ENCODE measurements around the gene ZDHHC8.

Gene ZDHHC8

DNA sequence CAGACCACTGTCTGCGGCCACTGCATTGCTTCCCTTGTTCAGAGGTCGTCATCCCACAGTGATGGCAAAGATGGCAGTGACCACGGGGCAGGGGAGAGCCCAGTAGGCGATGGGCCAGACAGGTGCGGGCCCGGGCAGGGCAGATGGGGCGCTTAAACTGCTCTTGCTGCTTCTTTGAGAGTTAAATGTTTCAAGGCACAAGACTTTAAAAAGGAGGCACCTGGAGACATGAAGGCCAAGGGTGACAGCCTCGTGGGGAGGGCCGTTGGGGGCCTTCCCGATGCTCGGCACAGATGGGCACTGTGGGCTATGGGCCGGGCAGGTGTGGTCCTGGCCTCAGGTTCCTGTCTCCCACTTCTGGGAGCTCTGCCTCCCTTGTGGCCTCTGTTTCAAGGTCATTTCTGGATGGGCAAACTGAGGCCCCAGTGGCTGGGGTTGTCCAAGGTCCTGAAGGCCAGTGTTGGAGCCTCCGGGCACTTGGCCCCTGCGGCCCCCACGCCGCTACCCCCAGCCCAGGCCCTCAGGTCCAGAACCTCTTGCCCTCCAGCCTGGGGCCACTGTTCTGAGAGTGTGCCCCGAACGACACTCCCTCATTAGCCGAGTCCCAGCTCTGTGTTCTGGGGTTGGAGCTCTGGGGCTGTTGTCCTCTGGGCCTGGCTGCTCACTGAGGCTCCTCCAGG is 36.2 kb downstream of the ZDHHC8 start:
- DNase-seq = no peak

GRCh38 chr22:20169253-20169822 is 37.7 kb downstream of the ZDHHC8 start:
- DNase-seq = no peak

DNA sequence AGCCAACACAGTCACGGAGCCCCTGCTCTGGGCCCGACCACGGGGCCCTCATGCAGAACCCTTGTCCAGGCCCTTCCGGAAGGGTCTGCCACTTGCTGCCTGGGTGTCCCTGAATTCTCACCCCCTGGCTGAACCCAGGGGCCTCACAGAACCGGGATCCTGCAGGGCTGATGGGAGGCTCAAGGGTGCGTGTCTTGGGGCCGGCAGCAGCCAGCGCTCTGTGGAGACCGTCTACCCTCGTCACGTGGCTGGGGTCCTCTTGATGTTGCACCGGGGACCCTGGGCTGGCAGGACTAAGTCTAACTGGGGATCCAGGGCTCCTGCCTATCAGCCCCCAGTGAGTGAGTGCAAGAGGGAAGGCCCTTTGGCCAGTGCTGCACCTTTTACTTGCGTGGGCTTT is 38.6 kb downstream of the ZDHHC8 start:
- no peak for DNase-seq

DNA sequence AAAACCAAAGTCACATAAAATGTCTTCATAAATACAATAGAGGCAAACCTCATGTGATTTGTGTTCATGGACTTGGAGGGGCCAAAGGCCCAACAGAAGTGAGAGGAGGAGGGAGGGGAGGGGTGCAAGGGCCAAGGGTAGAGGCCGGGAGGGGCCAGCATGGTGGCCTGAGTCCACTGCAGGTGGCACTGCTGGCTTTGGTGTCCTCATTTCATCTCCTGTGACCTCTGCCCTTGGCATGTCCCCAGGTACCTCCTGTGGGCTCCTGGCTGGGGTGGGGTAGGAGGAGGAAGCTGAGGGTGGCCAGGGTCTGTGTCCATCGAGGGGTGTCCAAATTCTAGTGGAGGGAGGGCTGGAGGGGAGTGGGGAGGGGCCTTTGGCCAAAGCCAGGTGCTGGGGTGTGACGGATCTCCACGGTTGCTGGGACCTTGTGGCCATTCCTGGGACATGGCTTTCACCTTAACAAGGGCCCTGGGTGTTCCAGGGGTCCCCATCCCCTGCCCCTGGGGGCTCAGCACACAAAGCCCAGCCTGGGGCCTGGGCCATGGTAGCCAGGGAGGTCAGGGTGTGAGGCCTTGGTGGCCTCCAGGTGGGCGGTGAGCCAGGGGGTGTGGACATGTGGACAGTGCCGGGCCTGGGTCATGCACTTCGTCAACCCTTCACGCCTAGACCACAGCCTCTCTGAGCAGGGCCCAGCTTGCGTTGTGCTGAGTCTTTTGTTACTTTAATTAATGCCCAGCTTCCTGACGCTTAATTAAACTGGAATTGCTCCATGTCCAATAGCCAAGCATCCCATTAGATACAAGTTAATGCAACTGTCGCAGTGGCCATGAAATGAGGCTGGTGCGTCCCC is 39.9 kb downstream of the ZDHHC8 start:
- DNase-seq = no peak

- DNase-seq = no peak
These were observed 40.6 kb downstream of the ZDHHC8 start for GRCh38 chr22:20172141-20172613.

GRCh38 chr22:20173246-20173645 is 41.6 kb downstream of the ZDHHC8 start:
- no peak for DNase-seq

GRCh38 chr22:20173772-20174171 is 42.2 kb downstream of the ZDHHC8 start:
- DNase-seq = no peak

DNA sequence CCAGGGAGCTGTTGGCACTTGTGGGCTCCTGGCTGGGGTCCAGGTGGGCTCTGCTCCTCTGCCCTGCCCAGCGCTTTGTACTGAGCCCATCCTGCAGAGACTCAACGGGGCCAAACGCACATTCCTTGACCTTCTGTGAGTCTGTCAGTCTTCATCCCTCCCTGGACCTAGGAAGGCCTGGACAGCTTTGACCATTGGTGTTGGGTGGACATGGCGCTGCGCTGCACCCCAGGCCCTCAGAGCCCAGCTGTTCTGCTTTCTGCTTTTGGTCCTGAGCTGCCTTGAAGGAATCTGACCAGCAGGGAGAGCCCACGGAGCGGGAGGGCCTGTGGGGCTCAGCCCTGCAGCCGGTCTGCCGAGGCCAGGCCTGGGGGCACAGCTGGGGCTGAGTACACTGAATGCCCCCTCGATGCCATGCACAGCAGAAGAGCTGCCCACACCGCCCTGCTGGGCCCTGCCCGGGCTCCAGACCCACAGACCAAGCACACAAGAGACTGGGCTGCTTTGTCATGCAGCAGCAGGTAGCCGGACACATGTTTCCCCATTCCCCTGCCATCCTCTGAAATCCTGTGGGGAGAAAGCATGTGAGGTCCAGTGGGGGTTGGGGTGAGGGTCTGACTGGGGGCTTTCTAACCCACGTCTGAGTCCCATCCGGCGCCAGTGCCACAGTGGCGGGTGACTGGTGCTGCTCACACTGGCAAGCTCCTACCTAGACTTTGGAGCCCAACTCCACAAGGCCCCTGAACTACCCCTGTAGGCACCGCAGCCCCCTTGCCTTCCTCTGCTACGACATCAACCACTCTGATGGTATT is 43.4 kb downstream of the ZDHHC8 start:
- DNase-seq = no peak

DNA sequence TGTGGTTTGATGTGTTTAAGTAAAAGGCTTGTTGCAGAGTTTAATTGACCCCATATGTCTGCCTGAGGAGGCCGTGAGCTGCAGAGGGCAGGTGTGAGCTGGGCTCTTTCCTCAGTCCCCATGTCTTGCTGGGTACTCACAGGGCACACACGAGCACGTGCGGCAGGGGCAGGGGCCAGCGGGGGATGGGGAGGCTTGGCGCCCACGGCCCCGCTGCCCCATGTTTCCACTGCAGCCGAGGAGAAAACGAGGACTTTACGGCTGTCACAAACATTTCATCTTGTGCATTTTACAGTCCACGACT is 43.9 kb downstream of the ZDHHC8 start:
- no peak for DNase-seq

DNA sequence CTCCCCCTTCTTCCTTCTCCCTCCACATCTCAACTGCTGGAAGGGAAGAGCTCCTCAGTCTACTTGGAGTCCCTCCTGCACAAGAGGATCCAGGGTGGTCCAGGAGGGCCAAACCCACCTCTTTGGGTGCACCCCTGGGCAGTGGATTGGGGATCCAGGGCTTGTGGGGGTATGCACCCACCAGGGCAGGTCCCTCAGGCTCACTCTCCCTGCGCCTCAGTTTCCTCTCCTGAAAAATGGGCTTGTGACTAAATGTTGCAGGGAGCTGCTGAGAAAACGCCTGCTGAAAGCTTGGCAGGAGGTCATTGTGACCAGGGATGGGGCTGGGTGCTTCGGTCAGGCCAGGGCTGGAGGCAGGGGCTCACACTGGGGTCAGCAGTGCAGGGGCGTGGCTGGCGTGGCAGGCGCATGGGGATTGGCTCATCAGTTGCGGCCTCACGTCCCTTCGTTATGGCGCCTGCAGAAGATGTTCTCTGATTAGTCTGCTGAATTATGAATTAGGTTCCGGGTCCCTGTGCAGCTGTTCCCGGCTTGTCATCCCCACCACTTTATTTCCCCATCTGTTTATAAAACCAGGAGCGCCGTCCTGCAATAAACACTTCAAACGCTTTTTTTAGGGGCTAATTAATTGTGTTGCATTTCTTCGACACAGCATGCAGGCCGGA is 44.9 kb downstream of the ZDHHC8 start:
- DNase-seq = no peak

DNA sequence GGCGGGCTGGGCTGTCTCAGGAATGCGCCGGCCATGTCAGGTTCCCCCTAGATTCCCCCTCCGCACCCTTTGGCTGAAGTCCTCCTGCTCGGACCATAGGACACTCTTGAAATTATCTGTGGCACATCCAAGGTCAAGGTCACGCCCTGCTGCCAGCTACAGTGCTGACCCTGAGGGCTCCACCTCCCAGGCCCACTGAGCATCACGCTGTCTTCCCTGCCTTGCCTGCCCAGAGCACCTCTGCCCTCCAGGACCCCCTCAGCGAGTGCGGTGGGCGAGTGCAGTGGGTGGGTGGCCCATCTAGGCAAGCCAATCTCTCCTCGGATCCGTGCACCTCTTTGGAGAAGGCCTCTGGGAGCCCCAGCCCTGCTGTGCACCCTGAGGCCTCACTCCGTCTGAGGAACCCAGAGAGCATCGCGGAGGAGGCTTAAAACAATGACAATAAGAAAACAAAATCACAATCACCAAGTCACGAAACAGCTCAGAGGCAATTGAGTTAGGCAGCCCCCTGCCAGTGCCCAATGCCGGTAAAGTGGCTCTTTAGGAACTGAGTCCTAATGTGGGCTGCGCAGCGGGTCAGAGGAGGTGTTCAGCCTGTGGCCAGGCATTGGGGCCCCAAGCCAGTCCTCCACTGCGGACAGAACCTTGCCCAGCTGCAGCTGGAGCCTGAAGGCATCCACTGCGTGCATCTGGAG is 45.8 kb downstream of the ZDHHC8 start:
- DNase-seq = no peak

DNA sequence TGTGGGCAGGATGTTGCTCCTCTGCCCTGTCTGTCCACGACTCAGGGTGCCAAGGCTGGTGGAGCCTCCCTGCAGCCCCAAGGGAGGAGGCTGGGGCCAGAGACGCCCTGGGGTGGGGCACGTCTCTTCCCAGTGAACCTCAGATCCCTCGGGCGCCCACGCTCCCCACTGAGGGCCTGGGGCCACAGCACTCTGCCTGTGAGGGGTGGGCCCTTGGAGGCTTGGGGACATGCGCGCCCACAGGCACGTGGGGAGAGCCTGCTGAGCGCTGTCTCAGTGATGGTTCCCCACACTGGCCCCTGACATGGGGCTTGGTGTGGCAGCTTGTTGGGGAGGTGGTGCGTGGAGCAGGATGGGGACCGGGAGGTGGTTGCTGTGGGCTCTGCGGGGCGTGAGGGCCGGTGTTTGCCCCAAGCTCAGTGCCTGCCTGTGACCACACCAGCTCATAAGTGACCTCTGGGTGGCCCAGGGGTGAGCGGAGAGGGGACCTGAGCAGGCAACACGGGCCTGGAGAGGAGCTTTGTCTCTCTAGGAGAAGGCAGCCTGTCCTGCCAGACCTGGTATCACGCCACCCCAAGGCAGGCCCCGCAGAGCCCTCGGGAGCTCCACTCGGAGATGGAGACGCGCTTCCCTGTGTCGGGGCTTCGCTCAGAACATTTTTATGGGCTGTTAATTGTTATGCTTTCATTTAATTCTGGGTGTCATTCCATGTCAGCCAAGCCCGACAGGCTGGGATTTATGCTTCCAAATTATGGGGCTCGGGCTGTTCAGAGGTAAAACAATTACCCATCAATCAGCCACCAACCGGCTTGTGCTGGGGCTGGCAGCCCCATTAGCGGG is 46.7 kb downstream of the ZDHHC8 start:
- DNase-seq = no peak

- no peak for DNase-seq
These were observed 47.3 kb downstream of the ZDHHC8 start for GRCh38 chr22:20178915-20179227.

DNA sequence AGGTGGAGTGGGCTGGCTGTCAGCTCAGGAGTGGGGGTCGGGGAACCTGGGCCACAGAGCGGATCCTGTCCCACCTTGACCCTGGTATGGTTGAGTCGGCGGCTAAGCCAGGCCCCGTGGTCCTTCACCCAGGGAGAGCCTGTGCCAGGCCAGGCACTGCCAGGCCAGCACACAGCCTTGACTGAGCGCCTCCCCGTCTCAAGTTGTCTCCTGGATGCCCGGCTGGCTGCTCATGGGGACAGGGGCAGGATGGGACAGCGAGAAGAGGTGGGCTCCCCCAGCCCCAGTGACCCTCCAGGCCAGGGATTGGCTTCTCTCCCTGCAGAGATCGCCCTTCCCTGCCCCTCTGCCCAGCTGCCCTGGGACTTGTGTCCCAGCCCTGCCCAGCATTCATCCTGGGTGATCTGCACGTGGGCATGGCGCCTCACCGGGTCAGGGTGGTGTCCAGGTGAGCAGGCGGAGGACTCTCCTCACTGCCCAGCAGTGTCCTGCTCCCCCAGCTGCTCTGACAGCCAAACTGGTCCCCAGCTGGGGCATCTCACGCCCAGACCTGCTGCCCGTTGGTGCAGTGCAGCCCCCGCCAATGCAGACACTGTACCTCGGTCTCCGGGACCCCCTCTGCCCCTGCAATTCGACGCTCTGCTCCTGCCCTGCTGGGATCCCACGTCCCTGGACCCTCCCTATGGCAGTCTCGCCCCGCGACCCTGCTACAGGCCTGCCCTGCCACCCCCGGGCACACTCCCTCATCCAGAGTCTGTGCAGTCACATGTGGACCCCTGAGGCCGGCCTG is 48.0 kb downstream of the ZDHHC8 start:
- no peak for DNase-seq

GRCh38 chr22:20180245-20180630 is 48.6 kb downstream of the ZDHHC8 start:
- DNase-seq = no peak

GRCh38 chr22:20180640-20181039 is 49.0 kb downstream of the ZDHHC8 start:
- no peak for DNase-seq

DNA sequence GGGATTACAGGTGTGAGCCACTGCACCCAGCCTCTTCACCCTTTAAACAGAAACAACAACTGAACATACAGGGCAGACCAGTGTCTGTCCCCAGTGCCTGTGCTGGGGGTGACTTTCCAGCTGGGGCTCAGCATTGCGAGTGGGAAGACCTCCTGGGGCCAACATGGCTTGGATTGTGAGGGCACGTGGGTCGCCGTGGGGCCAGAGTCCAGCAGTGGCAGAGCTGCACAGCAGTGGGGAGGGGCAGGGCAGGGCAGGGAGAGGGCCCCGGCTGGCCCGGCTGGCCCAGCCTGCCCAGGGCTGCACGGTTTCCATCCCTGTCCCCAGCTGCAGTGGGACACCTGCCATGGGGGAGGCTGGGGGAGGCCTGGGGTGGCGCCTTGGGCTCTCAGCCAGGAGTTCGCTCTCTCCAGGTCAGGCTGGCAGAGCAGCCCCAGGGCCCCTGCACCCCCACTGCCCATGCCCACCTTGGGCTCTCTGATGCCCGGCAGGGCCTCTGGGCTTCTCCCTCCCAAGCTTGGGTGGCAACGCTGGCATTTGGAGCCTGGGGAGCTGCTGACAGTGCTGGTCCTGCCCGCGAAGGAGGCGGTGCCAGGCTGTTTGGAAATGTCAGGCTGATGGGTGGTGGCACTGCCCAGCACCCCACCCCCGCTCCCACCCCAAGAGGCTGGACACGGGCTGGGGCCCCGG is 49.7 kb downstream of the ZDHHC8 start:
- DNase-seq = no peak

DNA sequence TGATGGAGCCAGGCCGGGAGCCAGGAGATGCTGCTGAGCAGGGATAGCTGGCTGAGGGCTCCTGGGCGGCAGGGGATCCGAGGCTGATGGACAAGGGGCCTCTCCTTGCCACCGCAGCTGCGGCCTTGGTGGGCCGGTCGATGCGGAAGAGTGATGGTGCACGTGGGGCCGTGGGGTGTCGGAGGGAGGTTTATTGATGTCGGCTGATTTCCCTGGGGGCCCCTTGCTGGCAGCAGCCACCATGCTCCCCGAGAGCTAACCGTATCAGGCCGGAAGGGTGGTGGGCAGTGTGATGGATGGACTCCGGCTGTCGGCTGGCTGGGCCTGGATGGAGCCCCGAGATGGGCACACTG is 50.3 kb downstream of the ZDHHC8 start:
- DNase-seq = no peak

DNA sequence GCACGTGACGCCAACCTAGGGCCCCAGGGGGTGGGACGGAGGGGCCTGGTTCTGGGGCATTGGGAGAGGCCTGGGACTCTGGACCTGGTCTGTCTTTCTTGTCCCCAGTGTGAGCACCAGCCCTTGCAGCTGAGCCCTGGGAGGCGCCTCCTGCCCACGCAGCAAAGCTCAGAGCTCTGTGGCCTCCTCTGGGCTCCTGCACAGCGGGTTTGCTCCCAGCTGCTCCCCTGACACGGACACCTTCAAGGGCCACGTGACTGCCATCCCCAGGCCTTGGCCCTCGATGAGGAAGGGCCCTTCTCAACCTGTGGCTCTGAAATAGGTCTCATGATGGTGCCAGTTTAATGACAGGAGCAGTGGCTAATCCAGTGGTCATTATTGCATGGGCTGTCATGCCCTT is 50.8 kb downstream of the ZDHHC8 start:
- DNase-seq = no peak

- no peak for DNase-seq
These were observed 51.5 kb downstream of the ZDHHC8 start for GRCh38 chr22:20183101-20183500.
